ENCODE data around the gene TMPRSS9.

TMPRSS9 gene

DNA sequence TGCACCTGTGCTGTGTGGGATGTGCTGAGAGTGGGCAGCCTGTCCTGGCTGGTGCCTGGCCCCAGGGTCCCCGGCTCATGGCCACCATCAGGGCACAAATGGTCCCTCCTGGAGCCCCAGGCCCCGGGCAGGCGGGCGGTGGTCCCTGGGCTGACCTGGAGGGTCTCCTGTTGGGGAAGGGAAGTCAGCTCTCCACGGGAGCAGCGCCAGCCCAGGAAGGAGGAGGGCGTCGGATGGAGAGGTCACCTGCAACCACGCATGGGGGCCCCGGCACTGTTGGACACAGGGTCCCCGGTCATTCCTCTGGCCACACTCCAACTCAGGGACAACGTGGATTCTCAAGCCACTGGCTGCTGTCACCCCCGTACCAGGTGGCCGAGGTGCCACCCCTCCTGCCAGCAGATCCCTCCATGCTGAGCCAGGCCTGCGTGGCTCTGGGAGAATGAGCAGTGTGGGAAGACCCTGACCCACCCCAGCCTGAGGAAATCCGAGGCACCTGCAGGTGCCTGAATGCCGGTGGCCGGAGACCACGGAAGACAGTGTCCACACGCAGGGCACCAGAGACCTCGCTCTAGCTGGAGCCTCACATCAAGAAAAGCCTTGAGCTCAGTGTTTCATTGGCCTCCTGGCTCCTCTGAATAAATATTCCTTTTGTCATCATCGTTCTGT, 83.2 kb downstream of the TMPRSS9 start:
- TF ChIP-seq GATA2 (IDR thresholded peaks at IDR 0.05; ENCODE audit: low read depth, low read length) (no peak), GATA3 (IDR thresholded peaks at IDR 0.05; ENCODE audit: low read depth, low read length) (no peak)

GRCh38 chr19:2443785-2444182, 83.7 kb downstream of the TMPRSS9 start:
- no peak for TF ChIP-seq GATA3 (IDR thresholded peaks at IDR 0.05; ENCODE audit: low read depth, low read length)
- TF ChIP-seq GATA2 (IDR thresholded peaks at IDR 0.05; ENCODE audit: low read depth, low read length) = no peak

GRCh38 chr19:2444251-2445002, 84.4 kb downstream of the TMPRSS9 start:
- TF ChIP-seq GATA3 (IDR thresholded peaks at IDR 0.05; ENCODE audit: low read depth, low read length) = no peak
- no peak for TF ChIP-seq GATA2 (IDR thresholded peaks at IDR 0.05; ENCODE audit: low read depth, low read length)

DNA sequence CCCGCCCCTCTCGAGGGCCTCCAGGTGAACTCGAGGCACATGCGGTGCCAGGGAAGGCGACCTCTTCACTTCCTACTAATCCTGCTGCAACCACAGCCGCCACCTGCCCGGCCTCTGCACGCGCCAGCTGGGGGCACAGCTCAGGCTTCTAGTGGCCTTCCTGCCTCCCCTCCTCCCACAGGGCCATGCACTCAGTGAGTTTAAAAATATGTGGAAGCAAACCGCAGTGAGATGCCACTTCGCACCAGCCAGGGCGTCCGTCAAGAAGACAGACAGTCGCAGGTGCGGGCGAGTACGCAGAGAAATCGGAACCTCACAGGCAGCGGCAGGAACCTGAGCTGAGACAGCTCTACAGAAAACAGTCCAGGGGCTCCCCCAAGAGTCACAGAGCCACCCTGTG, 86.3 kb downstream of the TMPRSS9 start:
- TF ChIP-seq GATA2 (IDR thresholded peaks at IDR 0.05; ENCODE audit: low read depth, low read length) (no peak), GATA3 (IDR thresholded peaks at IDR 0.05; ENCODE audit: low read depth, low read length) (no peak)

DNA sequence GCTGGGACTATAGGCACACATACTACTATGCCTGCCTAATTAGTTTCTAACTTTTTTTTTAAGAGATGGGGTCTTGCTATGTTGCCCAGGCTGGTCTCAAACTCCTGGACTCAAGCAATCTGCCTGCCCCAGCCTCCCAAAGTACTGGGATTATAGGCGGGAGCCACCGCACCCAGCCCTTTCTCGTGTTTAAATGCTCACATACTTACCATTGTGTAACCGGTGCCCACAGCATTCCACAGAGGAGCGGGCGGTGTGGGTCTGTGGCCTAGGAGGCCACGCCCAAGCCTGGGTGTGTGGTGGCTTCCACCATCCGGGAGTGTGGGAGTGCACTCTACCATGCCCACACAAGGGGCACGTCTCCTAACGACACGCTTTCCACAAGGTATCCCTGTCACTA, 89.0 kb downstream of the TMPRSS9 start:
- TF ChIP-seq GATA3 (IDR thresholded peaks at IDR 0.05; ENCODE audit: low read depth, low read length) (no peak), GATA2 (IDR thresholded peaks at IDR 0.05; ENCODE audit: low read depth, low read length) (no peak)

- TF ChIP-seq GATA2 (IDR thresholded peaks at IDR 0.05; ENCODE audit: low read depth, low read length) (no peak), GATA3 (IDR thresholded peaks at IDR 0.05; ENCODE audit: low read depth, low read length) (no peak)
Observed at GRCh38 chr19:2451138-2451537, 91.1 kb downstream of the TMPRSS9 start.

- TF ChIP-seq GATA3 (IDR thresholded peaks at IDR 0.05; ENCODE audit: low read depth, low read length) (no peak), GATA2 (IDR thresholded peaks at IDR 0.05; ENCODE audit: low read depth, low read length) (no peak)
Observed at GRCh38 chr19:2451741-2452140, 91.7 kb downstream of the TMPRSS9 start.

GRCh38 chr19:2453431-2454025, 93.5 kb downstream of the TMPRSS9 start:
- TF ChIP-seq GATA3 (IDR thresholded peaks at IDR 0.05; ENCODE audit: low read depth, low read length) (no peak), GATA2 (IDR thresholded peaks at IDR 0.05; ENCODE audit: low read depth, low read length) (no peak)

- TF ChIP-seq GATA2 (IDR thresholded peaks at IDR 0.05; ENCODE audit: low read depth, low read length) = no peak
- no peak for TF ChIP-seq GATA3 (IDR thresholded peaks at IDR 0.05; ENCODE audit: low read depth, low read length)
Observed at GRCh38 chr19:2454199-2454961, 94.3 kb downstream of the TMPRSS9 start.

- no peak for TF ChIP-seq GATA3 (IDR thresholded peaks at IDR 0.05; ENCODE audit: low read depth, low read length)
- TF ChIP-seq GATA2 (IDR thresholded peaks at IDR 0.05; ENCODE audit: low read depth, low read length) = no peak
Observed at GRCh38 chr19:2454962-2455850, 95.1 kb downstream of the TMPRSS9 start.

DNA sequence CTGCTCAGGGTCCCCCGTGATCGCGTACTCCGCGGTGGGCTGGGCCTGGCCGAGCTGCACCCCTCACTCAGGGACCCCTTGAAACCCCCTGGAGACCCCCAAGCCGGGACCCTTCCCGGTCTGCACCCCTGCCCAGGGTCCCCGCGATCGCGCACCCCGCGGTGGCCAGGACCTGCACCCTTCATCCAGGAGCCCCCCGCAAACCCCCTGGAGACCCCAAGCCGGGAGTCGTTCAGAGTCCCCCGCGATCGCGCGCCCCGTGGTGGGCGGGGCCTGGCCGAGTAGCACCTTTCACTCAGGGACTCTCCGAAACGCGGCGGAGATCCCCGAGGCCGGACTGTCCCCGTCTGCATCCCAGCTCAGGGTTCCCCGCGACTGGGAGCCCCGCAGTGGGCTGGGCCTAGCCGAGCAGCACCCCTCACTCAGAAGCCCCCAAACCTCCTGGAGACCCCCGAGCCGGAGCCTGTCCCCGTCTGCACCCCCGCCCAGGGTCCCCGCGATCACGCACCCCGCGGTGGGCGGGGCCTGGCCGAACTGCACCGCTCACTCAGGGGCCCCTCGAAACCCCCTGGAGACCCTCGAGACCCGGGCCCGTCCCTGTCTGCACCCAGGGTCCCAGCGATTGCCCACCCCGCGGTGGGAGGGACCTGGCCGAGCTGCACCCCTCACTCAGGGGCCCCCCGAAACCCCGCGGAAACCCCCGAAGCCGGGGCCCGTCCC, 95.9 kb downstream of the TMPRSS9 start:
- TF ChIP-seq GATA3 (IDR thresholded peaks at IDR 0.05; ENCODE audit: low read depth, low read length) (no peak), GATA2 (IDR thresholded peaks at IDR 0.05; ENCODE audit: low read depth, low read length) (no peak)

- TF ChIP-seq GATA3 (IDR thresholded peaks at IDR 0.05; ENCODE audit: low read depth, low read length) (no peak), GATA2 (IDR thresholded peaks at IDR 0.05; ENCODE audit: low read depth, low read length) (no peak)
Observed at GRCh38 chr19:2457394-2458037, 97.5 kb downstream of the TMPRSS9 start.

All from SH-SY5Y (cell line).